Measurements from ENCODE around the gene PRRT4.

DNA sequence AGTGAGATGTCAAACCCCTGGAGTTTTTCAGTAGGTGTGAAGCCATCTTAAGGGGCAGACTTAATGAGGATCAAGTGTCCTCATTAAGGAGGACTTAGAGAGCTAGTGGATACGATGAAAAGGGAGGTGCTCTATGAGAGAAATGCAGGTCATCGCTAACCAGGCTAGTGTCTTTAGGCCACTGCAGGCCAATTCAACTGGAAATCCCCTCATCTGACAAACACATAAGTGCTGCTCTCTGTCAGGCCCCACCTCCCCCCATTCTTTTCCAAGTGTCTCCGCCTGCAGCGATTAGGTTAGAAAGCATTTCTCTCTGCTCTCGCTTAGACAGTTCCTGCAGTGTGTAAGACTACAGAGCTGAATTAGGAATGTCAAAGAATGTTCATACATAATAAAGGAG lies 51.5 kb downstream of the PRRT4 start:
- TF ChIP-seq POLR2A (IDR thresholded peaks at IDR 0.05; ENCODE audit: low read depth, low read length) (no peak), TAF1 (IDR thresholded peaks at IDR 0.05; ENCODE audit: borderline replicate concordance, low read depth, low read length) (no peak)
